Ishikawa (cell line): ENCODE data around the gene SDR42E2.

Experiments
- CEBPB ChIP-seq: IDR thresholded peaks from 2 replicates; pipeline ENCODE4 v1.6.1; 2012
- CREB1 ChIP-seq: IDR thresholded peaks from 2 replicates; pipeline ENCODE4 v1.6.1; 2012; ENCODE audit warnings: low read depth
- EGR1 ChIP-seq: IDR thresholded peaks from 2 replicates; pipeline ENCODE4 v1.6.1; 2012
- EP300 ChIP-seq: IDR thresholded peaks from 2 replicates; pipeline ENCODE4 v1.6.1; 2012; ENCODE audit warnings: borderline replicate concordance
- MAX ChIP-seq: IDR thresholded peaks from 2 replicates; pipeline ENCODE4 v1.6.1; 2012
- RAD21 ChIP-seq: IDR thresholded peaks from 2 replicates; pipeline ENCODE4 v1.6.1; 2012; ENCODE audit warnings: low read depth
- REST ChIP-seq: IDR thresholded peaks from 2 replicates; pipeline ENCODE4 v1.6.1; 2012; ENCODE audit warnings: low read depth, mild to moderate bottlenecking
- TAF1 ChIP-seq: IDR thresholded peaks from 2 replicates; pipeline ENCODE4 v1.6.1; 2012; ENCODE audit warnings: low read depth, mild to moderate bottlenecking
- YY1 ChIP-seq: IDR thresholded peaks from 2 replicates; pipeline ENCODE4 v1.6.1; 2012; ENCODE audit warnings: low read depth

GRCh38 chr16:22163806-22164205 is 1.5 kb downstream of the SDR42E2 start:
- TF ChIP-seq CREB1 = no peak
- TF ChIP-seq YY1 = no peak
- TF ChIP-seq EP300 = no peak
- no peak for TF ChIP-seq RAD21
- TF ChIP-seq MAX = no peak
- TF ChIP-seq CEBPB = no peak
- TF ChIP-seq REST = no peak
- TF ChIP-seq EGR1 = no peak
- TF ChIP-seq TAF1 = no peak
